Inflammatory macrophage treated with lipopolysaccharide for 1 hour (primary cell): ENCODE data around the gene MSH2.
"Not testable (repeated sequence)": the region's sequence is repeated elsewhere in the genome, so short reads cannot be mapped to it uniquely, and the experiment has no call there.

Source experiments
- DNase-seq, 2 donors: peaks; one replicate each; pipeline ENCODE4 v3.0.0-alpha.2; 2020 to 2022

Gene MSH2

DNA sequence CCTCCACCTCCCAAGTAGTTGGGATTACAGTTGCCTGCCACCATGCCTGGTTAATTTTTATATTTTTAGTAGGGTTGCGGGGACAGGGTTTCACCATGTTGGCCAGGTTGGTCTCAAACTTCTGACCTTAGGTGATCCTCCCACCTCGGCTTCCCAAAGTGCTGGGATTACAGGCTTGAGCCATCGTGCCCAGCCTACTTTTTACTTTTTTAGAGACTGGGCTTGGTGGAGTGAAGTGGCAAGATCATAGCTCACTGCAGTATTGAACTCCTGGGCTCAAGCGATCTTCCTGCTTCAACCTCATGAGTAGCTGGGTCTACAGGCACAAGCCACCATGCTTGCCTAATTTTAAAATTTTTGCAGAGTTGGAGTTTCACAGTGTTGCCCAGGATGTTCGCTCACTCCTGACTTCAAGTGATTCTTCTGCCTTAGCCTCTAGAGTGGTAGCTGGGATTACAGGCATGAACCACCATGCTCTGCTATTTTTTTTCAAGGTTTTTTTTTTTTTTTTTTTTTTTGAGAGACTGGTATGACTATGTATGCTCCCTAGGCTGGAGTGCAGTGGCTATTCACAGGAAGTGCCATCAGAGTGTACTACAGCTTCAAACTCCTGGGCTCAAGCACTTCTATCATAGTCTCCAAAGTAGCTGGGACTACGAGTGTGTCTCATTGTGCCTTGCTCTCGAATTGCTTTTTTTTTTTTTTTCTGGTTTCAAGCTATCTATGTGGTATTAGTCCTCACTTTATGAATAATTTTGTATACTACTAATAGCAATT is 11.9 kb downstream of the MSH2 start:
- no peak for DNase-seq

DNA sequence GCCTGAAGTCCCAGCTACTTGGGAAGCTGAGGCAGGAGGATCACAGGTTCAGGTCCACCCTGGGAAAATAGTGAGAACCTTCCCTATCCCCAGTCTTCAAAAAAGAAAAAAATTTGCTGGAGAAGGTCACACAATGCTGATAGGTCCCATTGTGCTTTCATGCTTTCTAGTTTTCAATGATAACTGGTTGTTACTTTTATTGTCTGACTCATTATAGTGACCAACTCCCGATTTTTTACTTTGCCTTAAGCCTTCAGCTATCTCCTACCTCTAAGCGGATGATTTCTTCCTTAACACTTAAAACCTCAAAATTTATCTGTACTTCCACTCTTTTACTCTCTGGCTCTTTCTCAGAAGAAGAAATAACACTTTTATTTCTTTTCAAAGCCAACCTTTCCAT is 17.3 kb downstream of the MSH2 start:
- no peak for DNase-seq

DNA sequence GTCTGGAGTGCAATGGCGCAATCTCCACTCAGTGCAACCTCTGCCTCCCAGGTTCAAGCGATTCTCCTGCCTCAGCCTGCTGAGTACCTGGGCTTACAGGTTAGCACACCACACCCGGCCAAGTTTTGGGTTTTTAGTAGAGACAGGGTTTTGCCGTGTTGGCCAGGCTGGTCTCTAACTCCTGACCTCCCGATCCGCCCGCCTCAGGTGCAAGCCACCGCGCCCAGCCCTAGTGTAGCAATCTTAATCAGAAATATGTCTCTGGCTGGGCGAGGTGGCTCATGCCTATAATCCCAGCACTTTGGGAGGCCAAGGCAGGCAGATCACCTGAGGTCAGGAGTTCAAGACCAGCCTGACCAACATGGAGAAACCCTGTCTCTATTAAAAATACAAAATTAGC is 17.7 kb downstream of the MSH2 start:
- not testable (repeated sequence) for DNase-seq

DNA sequence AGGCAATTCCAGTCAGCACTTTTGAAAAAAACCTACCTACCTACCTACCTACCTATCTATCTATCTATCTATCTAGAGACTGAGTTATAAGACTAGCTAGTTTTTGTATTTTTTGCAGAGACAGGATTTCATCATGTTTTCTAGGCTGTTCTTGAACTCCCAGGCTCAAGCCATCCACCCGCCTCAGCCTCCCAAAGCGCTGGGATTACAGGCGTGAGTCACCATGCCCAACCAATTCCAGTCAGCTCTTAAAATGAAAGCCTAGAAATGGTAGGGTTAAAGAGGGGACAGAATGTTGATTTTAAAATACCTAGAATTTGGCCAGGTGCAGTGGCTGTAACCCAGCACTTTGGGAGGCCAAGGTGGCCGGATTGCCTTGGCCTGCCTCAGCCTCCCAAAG is 19.1 kb downstream of the MSH2 start:
- no peak for DNase-seq

DNA sequence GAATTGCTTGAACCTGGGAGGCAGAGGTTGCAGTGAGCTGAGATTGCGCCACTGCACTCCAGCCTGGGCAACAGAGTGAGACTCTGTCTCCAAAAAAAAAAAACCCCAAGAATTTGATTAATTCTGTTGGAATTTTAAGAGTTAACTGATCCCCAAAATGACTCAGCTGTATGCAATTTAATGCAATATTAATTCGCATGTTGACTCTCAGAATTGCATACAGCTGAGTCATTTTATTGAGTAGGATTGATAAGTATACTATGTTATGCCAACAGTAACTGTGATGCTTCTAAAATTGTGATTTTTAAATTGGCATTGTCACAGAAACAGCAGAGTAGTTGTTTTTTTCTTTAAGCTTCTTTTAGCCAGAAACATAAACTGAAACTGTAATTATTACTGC is 19.6 kb downstream of the MSH2 start:
- no peak for DNase-seq

DNA sequence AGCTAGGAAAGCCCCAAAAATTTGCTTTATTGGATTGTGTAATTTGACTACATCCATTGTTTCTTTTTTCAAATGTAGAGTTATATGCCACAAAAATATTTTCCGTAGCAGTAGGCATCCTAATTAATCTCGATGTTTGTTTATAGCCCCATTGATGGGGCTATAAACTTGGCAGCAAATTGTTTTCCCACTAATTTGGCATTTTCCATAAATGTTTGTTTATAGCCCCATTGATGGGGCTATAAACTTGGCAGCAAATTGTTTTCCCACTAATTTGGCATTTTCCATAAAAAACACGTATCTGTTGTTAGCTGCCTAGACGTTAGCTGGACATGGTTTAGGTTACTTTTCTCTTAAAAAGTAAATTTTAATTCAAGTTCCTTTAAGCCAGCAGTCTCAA is 23.8 kb downstream of the MSH2 start:
- no peak for DNase-seq

DNA sequence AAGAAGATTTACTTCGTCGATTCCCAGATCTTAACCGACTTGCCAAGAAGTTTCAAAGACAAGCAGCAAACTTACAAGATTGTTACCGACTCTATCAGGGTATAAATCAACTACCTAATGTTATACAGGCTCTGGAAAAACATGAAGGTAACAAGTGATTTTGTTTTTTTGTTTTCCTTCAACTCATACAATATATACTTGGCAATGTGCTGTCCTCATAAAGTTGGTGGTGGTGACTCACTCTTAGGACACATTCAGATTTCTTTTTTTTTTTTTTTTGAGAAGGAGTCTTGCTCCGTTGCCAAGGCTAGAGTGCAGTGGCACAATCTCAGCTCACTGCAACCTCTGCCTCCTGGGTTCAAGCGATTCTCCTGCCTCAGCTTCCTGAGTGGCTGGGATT is 26.8 kb downstream of the MSH2 start:
- DNase-seq: no peak

DNA sequence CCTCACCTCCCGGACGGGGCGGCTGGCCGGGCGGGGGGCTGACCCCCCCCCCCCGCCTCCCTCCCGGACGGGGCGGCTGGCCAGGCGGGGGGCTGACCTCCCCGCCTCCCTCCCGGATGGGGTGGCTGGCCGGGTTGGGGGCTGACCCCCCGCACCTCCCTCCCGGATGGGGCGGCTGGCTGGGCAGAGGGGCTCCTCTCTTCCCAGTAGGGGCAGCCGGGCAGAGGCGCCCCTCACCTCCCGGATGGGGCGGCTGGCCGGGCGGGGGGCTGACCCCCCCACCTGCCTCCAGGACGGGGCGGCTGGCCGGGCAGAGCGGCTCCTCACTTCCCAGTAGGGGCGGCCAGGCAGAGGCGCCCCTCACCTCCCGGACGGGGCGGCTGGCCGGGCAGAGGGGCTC is 30.1 kb downstream of the MSH2 start:
- DNase-seq: not testable (repeated sequence)

DNA sequence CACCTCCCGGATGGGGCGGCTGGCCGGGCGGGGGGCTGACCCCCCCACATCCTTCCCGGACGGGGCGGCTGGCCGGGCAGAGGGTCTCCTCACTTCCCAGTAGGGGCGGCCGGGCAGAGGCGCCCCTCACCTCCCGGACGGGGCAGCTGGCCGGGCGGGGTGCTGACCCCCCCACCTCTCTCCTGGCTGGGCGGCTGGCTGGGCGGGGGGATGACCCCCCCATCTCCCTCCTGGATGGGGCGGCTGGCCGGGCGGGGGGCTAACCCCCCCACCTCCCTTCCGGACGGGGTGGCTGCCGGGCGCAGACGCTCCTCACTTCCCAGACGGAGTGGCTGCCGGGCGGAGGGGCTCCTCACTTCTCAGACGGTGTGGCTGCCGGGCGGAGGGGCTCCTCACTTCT is 30.5 kb downstream of the MSH2 start:
- DNase-seq: not testable (repeated sequence)

DNA sequence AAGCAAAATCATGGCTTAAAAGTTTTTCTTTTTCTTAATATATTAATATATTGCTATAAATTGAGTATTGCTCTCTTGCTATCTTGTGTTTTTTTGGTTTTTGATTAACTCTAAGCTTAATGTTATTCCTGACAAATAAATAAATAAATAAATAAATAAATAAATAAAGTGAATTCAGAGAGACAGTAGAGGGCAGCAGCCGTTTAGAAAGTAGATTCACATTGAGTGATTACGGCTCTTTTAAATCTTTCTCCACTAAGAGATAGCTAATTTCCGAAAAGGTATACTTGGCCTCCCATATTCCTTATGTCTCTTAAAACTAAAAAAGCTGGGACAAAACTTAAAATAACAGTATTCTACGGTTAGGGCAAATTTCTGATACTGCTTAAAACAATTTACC is 34.3 kb downstream of the MSH2 start:
- peak in 1 of 2 donors; percentile 5 for DNase-seq

DNA sequence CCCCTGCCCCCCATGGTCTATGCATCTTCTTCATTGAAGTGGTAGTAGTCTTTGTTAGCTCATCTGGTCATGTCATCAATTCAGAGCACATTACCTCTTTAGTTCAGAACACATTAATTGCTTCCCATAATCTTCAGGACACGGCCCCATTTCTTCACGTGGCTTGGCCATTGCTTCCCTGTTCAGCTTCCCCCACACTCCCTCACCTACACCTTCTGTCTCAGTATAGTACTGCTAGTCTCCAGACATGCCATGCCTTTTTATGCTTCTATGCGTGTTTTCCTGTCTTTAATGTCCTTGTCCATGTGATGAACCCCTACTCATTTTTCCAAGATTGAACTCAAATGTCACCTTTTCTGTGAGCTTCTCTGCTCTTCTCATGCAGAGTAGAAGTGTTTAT is 35.1 kb downstream of the MSH2 start:
- no peak for DNase-seq

DNA sequence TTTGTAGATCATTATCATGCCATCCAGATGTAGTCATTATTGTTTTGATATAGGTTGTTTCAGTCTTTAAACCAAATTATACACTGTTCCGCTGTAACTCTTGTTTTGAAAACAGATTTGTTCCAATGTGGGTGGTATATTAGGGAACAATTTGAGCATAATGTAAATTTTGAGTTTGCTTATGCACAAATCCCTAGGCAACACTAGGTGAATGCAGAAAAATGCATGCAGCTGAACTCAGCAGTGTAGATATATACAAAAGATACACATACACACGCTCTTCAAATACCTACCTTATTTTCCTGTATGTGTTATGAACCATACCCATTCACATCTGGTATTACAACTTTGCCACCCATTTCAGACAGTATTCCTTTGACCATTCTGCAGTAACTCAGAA is 35.8 kb downstream of the MSH2 start:
- no peak for DNase-seq

DNA sequence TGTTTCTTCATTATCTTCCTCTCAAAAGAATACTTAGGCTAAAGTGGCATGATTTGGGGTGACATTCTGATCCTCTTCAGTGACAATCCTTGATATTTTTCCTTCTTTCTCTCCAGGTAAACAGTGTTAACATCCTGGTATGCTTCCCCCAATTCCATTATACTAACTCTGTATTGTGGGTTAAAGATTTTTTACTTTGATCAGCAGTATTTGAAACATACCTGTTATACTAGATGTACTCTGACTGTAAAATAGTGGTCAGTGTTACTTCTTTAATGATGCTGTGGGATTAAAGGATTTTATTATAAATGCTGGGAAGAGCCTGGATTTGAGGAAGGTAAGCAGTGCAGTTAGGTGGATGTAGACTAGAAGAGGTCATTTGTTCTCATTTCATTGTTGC is 48.8 kb downstream of the MSH2 start:
- DNase-seq: no peak

DNA sequence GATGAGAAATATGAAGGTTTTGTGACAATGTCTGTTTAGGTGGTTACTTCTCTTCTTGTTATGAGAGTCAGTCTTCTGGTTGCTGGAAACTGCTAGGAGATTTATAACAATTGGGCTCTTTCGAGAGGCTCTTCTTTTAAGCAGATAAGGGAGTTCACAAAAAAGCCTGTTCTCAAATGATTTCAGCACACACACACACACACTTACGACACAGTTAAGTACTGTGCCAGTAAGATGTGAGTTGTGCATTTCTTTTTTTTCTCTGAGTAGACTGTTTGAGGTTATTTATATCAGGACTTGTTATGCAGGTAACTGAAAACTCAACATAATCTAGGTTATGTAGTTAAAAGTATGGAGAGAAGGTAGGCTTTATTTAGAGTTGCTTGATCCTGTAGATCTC is 49.8 kb downstream of the MSH2 start:
- no peak for DNase-seq

DNA sequence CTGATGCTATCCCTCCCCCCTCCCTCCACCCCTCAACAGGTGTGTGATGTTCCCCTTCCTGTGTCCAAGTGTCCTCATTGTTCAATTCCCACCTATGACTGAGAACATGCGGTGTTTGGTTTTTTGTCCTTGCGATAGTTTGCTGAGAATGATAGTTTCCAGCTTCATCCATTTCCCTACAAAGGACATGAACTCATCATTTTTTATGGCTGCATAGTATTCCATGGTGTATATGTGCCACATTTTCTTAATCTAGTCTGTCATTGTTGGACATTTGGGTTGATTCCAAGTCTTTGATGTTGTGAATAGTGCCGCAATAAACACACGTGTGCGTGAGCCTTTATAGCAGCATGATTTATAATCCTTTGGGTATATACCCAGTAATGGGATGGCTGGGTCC is 51.9 kb downstream of the MSH2 start:
- DNase-seq: not testable (repeated sequence)

DNA sequence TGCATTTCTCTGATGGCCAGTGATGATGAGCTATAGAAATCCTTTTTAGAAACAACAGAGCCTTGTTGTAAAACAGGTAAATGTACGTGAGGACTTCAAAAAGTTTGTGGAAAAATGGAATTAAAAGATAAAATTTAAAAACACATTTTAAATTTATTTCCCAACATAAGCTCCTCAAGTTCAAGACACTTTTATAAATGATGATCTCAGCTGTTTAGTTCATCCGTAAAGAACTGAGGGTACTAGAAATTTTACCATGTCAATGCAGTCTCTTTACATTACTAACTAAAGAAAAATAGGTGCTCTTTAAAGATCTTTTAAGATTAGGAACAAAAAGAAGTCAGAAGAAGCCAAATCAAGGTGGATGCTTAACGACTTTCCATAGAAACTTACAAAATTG is 52.5 kb downstream of the MSH2 start:
- DNase-seq: no peak

DNA sequence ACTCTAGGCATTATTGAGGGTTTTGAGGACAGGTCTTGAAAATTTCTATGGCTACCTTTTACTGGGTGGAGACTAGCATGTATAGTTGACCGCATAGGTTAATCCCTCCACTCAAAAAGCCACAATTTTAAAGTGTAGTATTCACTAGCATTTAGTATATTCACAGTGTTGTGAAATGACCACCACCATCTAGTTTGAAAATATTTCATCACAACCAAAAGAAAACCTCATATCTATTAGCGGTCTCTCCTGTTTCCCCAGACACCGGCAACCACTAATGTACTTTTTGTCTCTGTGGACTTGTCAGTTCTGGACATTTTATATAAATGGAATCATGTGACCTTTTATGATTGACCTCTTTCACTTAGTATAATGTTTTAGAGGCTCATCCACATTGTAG is 53.9 kb downstream of the MSH2 start:
- no peak for DNase-seq

DNA sequence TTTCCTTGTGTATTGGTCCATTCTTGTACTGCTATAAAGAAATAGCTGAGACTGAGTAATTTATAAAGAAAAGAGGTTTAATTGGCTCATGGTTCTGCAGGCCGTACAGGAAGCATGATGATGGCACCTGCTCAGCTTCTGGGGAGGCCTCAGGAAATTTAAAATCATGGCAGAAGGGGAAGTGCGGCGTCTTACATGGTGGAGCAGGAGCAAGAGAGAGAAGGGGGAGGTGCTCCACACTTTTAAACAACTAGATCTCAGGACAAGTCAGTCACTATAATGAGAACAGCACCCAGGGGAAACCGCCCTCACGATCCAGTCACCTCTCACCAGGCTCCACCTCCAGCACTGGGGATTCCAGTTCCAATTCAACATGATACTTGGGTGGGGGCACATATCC is 54.3 kb downstream of the MSH2 start:
- DNase-seq: no peak

DNA sequence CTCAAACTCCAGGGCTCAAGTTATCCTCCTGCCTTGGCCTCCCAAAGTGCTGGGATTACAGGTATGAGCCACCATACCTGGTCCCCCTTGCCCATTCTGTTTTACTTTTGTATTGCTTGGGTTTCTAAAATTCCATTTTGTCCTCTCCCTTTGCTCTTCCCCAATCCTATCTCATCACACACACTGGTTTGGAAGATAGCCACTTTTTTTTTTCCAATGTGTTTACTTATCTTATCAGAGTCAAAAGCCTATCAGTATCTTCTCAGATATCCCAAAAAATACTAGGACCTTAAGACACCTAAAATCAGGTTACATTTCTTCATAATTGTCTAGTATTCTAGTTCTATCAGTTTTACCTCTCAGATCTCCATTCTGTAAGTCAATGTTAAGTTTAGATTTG is 56.1 kb downstream of the MSH2 start:
- no peak for DNase-seq

DNA sequence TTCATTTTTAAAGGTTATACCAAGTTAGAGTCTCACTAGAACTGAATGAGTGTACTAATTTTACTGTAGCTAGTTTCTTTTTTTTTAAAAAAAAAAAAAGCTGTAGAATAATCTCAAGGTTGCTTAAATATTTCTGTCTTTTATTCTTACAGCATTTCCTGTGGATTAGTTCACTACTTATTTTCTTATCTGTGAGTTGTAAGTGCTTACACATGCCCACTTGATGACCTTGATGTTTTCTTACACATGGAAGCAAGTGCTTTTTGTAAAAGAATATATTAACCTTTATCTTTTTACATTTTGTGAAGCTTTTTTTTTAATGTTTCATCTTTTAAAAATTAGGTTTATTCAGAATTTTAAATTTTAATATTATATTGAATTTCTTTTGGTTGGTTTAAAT is 57.8 kb downstream of the MSH2 start:
- no peak for DNase-seq

DNA sequence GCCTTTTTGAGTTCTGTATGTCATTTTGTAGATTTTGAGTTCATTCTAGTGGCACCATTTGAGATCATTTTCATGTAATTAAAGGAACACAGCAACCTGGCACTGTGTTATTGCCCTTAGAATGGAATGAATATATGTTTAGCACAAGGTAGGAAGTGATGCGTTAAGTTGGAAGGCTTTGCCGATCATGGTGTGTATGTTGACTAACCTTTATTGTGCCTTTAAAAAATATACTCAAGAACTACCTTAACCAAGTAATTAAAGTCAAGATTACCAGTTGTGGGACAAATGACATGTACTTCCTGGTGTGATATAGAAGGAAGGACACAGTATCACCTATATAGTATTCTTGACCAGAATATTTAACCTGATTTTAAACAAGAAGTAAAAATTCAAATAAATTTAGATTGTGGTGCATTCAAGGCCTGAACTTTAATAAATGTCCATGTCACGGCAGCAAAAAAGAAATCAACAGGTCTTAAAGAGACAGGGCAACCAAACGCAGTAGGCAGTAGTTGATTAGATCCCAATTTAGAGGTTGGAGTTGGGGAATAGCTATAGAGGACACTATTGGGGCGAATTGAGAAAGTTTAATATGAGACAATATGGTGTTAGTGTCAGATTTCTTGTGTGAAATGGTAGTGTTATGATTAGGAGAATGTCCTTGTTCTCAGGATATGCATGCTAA is 68.6 kb downstream of the MSH2 start:
- DNase-seq: no peak

DNA sequence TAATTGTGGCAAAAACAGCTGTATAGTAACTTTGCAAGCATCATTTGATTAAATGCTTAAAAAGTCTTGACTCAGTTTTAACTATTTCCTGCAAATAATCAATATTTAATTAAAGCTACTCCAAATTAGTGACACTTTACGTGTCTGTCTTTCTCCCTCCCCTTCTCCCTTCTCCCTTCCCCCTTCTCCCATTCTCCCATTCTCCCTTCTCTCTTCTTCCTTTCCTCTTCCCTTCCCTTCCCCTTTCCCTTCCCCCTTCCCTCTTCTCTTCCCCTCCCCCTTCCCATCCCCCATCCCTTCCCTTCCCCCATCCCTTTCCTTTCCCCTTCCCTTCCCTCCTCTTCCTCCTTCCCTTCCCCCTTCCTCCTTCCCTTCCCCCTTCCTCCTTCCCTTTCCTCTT is 76.9 kb downstream of the MSH2 start:
- DNase-seq: no peak

DNA sequence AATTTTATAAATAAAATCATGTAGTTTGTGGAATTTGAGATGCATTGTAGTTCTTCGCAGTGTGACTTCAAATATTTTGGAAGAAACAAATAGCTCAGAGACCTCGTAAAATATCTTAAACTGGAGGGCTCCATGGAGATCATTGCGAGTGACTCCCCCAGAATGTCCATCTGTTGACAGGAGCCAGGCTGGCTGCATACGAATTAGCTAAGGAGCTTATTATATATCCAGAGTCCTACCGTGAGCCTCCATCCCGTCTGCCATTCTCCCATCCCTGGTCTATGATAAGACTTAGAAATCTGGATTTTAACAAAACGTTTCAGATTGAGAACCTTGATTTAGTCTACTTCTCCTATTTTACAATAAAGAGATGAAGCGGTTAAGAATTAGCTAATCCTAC is 80.2 kb downstream of the MSH2 start:
- DNase-seq: no peak

DNA sequence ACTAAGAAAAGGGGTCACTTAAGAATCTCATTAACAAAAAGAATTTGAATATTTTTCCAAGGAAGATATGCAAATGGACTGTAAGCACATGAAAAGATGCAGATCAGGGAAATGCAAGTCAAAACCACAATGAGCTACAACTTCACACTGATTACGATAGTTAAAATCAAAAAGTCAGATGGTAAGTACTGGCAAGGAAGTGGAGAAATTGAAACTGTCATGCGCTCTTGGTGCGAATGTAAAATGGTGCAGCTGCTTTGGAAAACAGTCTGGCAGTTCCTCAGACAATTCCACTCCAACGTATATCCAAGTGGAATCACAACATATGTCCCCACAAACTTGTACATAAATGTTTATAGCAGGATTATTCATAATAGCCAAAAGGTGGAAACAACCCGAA is 81.4 kb downstream of the MSH2 start:
- DNase-seq: no peak

DNA sequence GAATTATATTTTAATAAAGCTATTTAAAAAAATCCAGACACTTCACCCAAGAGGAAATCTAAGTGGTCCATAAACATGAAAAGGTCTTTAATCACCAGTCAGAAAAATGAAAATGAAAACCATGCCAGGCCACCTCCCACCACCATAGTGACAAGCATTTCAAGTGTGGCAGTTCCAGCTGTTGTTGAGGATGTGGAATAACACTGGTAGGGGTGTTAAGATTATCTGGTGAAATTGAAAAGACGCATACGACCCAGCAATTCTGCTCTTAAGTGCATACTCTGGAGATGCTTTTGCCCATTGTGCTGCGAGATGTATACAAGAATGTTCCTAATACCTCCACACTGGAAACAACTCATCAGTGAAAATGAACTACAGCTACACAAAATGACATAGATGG is 82.2 kb downstream of the MSH2 start:
- DNase-seq: no peak
